Heart left ventricle (tissue), 13 donors: Measurements from ENCODE around the gene CERS5.

ENCODE experiments used
- CTCF ChIP-seq, 12 donors: fragments of 200-600 bp; sonication (generic) in 4 of 12; IDR thresholded peaks; one replicate each; pipeline versions ENCODE4 v1.5.0 to v1.8.0; 2018 to 2022; ENCODE audit warnings: antibody characterized with exemption in 12 of 12, mild to moderate bottlenecking in 5 of 12
- POLR2A ChIP-seq, 2 donors: fragments of 450-650 bp; IDR thresholded peaks; one replicate each; pipeline ENCODE4 v1.6.1; 2017; ENCODE audit warnings: antibody characterized with exemption in 2 of 2, mild to moderate bottlenecking in 2 of 2, moderate library complexity in 2 of 2
- donor health status: ischemic (EF 13 %, LVEDD 7.1; RV severe dilation, severe dysfunction).
- donor health status: DM: no; HTN: yes; CAD: no.
- donor health status: DM: no; HTN: no; CAD: no.
- donor health status: ischemic (EF 25% LVEDD 6.9; RV normal size, moderate dysfunction).
- donor health status: ischemic (EF 25% LVEDD 5.7; RV mildly dilated, moderate dysfunction).
- donor health status: ischemic (EF 35%, LVEDD 5.7; RV mildly dilated, moderate dysfunction).
- donor health status: nonischemic (EF 11% LVEDD 7.7; RV severe dilation, severe dysfunction).
- donor health status: DM: yes; HTN: yes; CAD: no.
- donor health status: PGD.
- donor health status: ischemic (EF 29% LVEDD 5.4; RV normal size, mild dysfunction).
- donor health status: nonischemic (EF 23%, LVEDD 6.1; RV moderate dilation, normal function).

DNA sequence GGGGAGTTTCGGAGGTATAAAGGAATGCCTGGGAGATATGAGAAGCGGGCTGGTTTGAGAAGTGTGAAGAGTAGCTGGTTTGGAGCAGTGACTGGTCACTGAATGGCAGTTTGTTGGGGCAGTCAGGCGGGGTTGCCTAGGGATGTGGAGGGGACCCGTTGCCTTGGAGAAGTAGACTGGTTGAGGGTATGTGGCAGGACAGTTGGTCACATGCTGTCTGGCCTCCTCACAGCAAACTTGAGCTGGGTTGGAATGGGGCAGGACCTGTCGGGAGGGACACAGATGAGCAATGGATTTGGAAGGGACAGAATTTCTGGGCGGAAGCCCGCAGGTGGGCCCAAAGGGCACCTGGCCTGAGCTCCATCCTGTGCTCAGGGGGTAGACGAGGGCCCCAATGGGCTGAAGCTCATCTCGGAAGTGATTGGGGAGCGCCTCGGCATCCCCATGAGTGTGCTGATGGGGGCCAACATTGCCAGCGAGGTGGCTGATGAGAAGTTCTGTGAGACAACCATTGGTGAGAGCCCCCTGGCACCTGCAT lies 61.2 kb downstream of the CERS5 start:
- TF ChIP-seq CTCF (IDR thresholded peaks at IDR 0.05) (no peak), POLR2A (IDR thresholded peaks at IDR 0.05) (no peak)
